B cell (primary cell): Measurements from ENCODE around the gene ZNF503. TPM values are rescaled to one million over a fixed set of nuclear protein-coding genes. Genes with fewer than 3 reads are reported as not detected.
A peak's percentile ranks its signal among the peaks of the same experiment; 100 is the strongest.

Source experiments
- ATAC-seq: fragments of 200-7000 bp; cut with Tn5 transposase; one replicate; pipeline ENCODE4 v1.10.0; 2021; ENCODE audit warnings: low read depth, mild to moderate bottlenecking, moderate number of reproducible peaks, moderate library complexity
- CTCF ChIA-PET: fragments of 350-600 bp; sonication (Branson Sonifier 250); formaldehyde crosslinking; loops from one replicate; lab custom pipeline; 2021; ENCODE audit warnings: antibody characterized with exemption, inconsistent platforms; lab: Charles Lee
- POLR2A ChIA-PET: fragments of 350-600 bp; sonication (Branson Sonifier 250); formaldehyde crosslinking; loops from one replicate; lab custom pipeline; 2021; ENCODE audit warnings: antibody characterized with exemption; lab: Charles Lee
- DNase-seq: peaks from one replicate; pipeline ENCODE4 v3.0.0; 2013
- H2AFZ ChIP-seq: 2 replicates; pipeline ENCODE4 v1.6.1; 2012; ENCODE audit warnings: mild to moderate bottlenecking, low read depth, low read length; ENCODE audit not compliant: insufficient read depth, poor library complexity, severe bottlenecking
- H3K27ac ChIP-seq, 2 donors: 1 replicate in 1 of 2; 2 replicates in 1 of 2; pipeline ENCODE4 v1.5.1; 2012 to 2013; ENCODE audit warnings: low read length in 2 of 2, mild to moderate bottlenecking in 2 of 2, moderate library complexity in 1 of 2
- H3K27me3 ChIP-seq, 4 experiments: fragments of 200-600 bp in 1 of 4; sonication (generic) in 1 of 4; replicated peaks in 1 of 4; 1 replicate in 2 of 4; 2 replicates in 2 of 4; pipeline versions ENCODE4 v1.6.1 to v1.7.0; 2013 to 2016; ENCODE audit warnings: low read length in 3 of 4, mild to moderate bottlenecking in 2 of 4, mixed read lengths in 1 of 4, moderate library complexity in 1 of 4; ENCODE audit not compliant: insufficient read depth in 4 of 4, control insufficient read depth in 3 of 4; ENCODE audit errors: control extremely low read depth in 1 of 4
- H3K36me3 ChIP-seq, 2 experiments: replicated peaks in 1 of 2; 1 replicate in 1 of 2; 2 replicates in 1 of 2; pipeline versions ENCODE4 v1.6.1 to v1.7.1; 2013; ENCODE audit warnings: low read length in 1 of 2; ENCODE audit not compliant: insufficient read depth in 2 of 2, control insufficient read depth in 1 of 2; ENCODE audit errors: control extremely low read depth in 1 of 2, extremely low read depth in 1 of 2
- H3K4me1 ChIP-seq, 2 donors: fragments of 200-600 bp in 1 of 2; sonication (generic) in 1 of 2; 1 replicate in 1 of 2; 2 replicates in 1 of 2; pipeline versions ENCODE4 v1.5.1 to v1.6.1; 2013 to 2017; ENCODE audit warnings: low read length in 2 of 2; ENCODE audit not compliant: control insufficient read depth in 2 of 2, insufficient read depth in 2 of 2
- H3K4me2 ChIP-seq: replicated peaks from 2 replicates; pipeline ENCODE3; 2012; ENCODE audit warnings: mild to moderate bottlenecking, low read depth, low read length; ENCODE audit not compliant: poor library complexity, severe bottlenecking
- H3K4me3 ChIP-seq, 5 experiments: fragments of 200-600 bp in 1 of 5; sonication (generic) in 1 of 5; 1 replicate in 3 of 5; 2 replicates in 2 of 5; pipeline versions ENCODE4 v1.5.1 to v1.7.0; 2011 to 2016; ENCODE audit warnings: low read length in 4 of 5, mild to moderate bottlenecking in 4 of 5, low read depth in 2 of 5, control low read depth in 1 of 5, moderate library complexity in 1 of 5; ENCODE audit not compliant: insufficient read depth in 1 of 5; ENCODE audit errors: control extremely low read depth in 1 of 5, extremely low read depth in 1 of 5
- H3K79me2 ChIP-seq: fragments of 200-600 bp; sonication (generic); one replicate; pipeline ENCODE4 v1.6.0; 2016; ENCODE audit warnings: low read length; ENCODE audit not compliant: control insufficient read depth, insufficient read depth
- H3K9ac ChIP-seq: fragments of 200-600 bp; sonication (generic); 2 replicates; pipeline ENCODE4 v1.6.1; 2017; ENCODE audit warnings: mild to moderate bottlenecking, low read length, moderate library complexity
- H3K9me3 ChIP-seq, 3 donors: one replicate each; pipeline versions ENCODE4 v1.6.1 to v1.7.1; 2013; ENCODE audit warnings: low read length in 2 of 3; ENCODE audit not compliant: control insufficient read depth in 2 of 3, insufficient read depth in 1 of 3; ENCODE audit errors: control extremely low read depth in 1 of 3
- H4K20me1 ChIP-seq: 2 replicates; pipeline ENCODE4 v1.6.0; 2012; ENCODE audit warnings: mild to moderate bottlenecking, low read length; ENCODE audit not compliant: insufficient read depth, control insufficient read depth, poor library complexity, severe bottlenecking
- H3K27ac Mint-ChIP-seq: one replicate; pipeline ENCODE4 v1.8.0; 2021; ENCODE audit warnings: mixed read lengths
- H3K27me3 Mint-ChIP-seq: one replicate; pipeline ENCODE4 v1.8.0; 2021; ENCODE audit warnings: mixed read lengths
- H3K4me1 Mint-ChIP-seq: one replicate; pipeline ENCODE4 v1.8.0; 2021; ENCODE audit warnings: mixed read lengths
- H3K4me3 Mint-ChIP-seq: one replicate; pipeline ENCODE4 v1.8.0; 2021; ENCODE audit warnings: mixed read lengths
- H3K9me3 Mint-ChIP-seq: one replicate; pipeline ENCODE4 v1.8.0; 2022; ENCODE audit warnings: mixed read lengths; ENCODE audit not compliant: insufficient read depth
- EZH2 ChIP-seq: IDR thresholded peaks from 2 replicates; pipeline ENCODE4 v1.6.1; 2012; ENCODE audit warnings: borderline replicate concordance, low read depth, mild to moderate bottlenecking, moderate library complexity, low read length; ENCODE audit not compliant: insufficient read depth, poor library complexity, severe bottlenecking
- whole genome bisulfite sequencing: methylation state at CpG from one replicate; pipeline ENCODE4 v1.1.5; 2013; ENCODE audit warnings: missing lambda C conversion rate; ENCODE audit not compliant: insufficient coverage; 5-methylcytosine and 5-hydroxymethylcytosine counted together
- intact Hi-C: fragments of 100-400 bp; cut with micrococcal nuclease; formaldehyde crosslinking; loops from one replicate; pipeline ENCODE4 v1.10.0; 2022
- polyA plus RNA-seq: library from polyadenylated mRNA; depleted of rRNA; stranded (reverse); fragments of >200 nt; gene quantifications from 2 replicates; pipeline ENCODE4 v1.2.3, GENCODE V29; 2012
- total RNA-seq, 2 donors: library from RNA; stranded (reverse); fragments of 120-200 nt in 1 of 2; gene quantifications; 1 replicate in 1 of 2; 2 replicates in 1 of 2; pipeline versions ENCODE4 v1.2.3 to v1.2.4, GENCODE V29; 2013 to 2022
- TF ChIP-seq, protein P1 (sequence below): fragments of 200-600 bp; IDR thresholded peaks from one replicate; pipeline ENCODE4 v1.8.0; 2022; ENCODE audit warnings: antibody characterized with exemption, mild to moderate bottlenecking

ZNF503 gene
- total and polyA plus RNA-seq, 2 donors (not counting 1 experiment from before 2014, with no cell fraction given), result 0.04 TPM; not detected in 1

- peaks cover 0 to 60% (median 0%) of the 10 kb centered on the region in 3 donors for H3K9me3 ChIP-seq
- DNase-seq (no peak), ATAC-seq (no peak)
- ChIA-PET CTCF (no interaction called here), POLR2A (no interaction called here)
- peak overlapping the region; percentile 31 to 67 (median 59) for H3K4me3 ChIP-seq
- H3K4me1 Mint-ChIP-seq, result peaks cover 34% of the 10 kb centered on the region
- H3K27ac Mint-ChIP-seq, result no peak overlapping the region
- H3K4me2 ChIP-seq, result peak overlapping the region; percentile 95
- peaks cover 43% of the 10 kb centered on the region for H3K27me3 Mint-ChIP-seq
- peak overlapping the region; percentile 69 for H3K9ac ChIP-seq
- intact Hi-C loops, result no loop called here
- peak overlapping the region; percentile 83 for H2AFZ ChIP-seq
- no peaks in the 10 kb centered on the region for H3K36me3 ChIP-seq
- peak overlapping the region; percentile 83 for H3K4me3 Mint-ChIP-seq
- no peaks in the 10 kb centered on the region for H3K79me2 ChIP-seq
- H3K27me3 ChIP-seq, result peaks cover 0 to 79% (median 35%) of the 10 kb centered on the region in 4 experiments
- TF ChIP-seq EZH2, result no peak
- TF ChIP-seq, protein P1, sequence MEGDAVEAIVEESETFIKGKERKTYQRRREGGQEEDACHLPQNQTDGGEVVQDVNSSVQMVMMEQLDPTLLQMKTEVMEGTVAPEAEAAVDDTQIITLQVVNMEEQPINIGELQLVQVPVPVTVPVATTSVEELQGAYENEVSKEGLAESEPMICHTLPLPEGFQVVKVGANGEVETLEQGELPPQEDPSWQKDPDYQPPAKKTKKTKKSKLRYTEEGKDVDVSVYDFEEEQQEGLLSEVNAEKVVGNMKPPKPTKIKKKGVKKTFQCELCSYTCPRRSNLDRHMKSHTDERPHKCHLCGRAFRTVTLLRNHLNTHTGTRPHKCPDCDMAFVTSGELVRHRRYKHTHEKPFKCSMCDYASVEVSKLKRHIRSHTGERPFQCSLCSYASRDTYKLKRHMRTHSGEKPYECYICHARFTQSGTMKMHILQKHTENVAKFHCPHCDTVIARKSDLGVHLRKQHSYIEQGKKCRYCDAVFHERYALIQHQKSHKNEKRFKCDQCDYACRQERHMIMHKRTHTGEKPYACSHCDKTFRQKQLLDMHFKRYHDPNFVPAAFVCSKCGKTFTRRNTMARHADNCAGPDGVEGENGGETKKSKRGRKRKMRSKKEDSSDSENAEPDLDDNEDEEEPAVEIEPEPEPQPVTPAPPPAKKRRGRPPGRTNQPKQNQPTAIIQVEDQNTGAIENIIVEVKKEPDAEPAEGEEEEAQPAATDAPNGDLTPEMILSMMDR, result no peak
- H4K20me1 ChIP-seq, result no peaks in the 10 kb centered on the region
- under 1% methylated on average over 36 of the region's 39 CpGs for WGBS
- H3K9me3 Mint-ChIP-seq, result no peaks in the 10 kb centered on the region
- no peak overlapping the region for H3K27ac ChIP-seq
- peaks cover 49 to 50% of the 10 kb centered on the region in 2 donors for H3K4me1 ChIP-seq
Measured at GRCh38 chr10:75400163-75400770, 1.3 kb downstream of the ZNF503 start.

DNA sequence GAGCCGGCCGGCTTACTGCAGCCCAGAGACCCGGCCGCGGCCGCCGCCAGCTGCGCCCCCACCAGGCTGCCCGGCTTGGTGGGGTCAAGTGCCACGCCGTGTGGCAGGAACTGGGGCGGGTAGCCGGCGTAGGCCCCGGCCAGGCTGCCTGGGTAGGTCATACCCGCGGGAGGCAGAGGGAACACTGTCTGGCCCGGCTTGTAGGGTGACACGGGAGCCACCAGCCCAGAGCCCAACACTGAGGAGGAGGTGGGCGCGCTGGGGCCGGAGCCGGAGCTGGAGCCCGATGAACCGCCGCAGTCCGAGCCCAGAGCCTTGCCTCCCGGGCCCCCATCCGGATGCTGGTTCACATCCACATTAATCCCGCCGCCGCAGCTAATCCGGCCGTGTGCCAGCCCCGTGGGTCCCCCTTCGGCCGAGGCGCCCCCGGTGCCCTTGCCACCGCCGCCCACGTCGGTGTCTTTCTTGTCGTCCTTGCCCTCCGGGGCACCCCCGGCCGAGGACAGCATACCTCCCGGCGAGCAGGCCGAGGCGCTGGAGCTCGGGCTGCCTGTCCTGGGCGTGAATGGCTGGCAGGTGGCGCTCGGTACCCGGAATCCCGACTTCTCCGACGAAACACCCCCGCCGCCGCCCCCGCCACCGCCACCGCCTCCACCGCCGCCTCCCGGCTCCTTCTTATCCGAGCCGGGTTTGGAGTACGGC, 2.0 kb downstream of the ZNF503 start:
- Mint-ChIP-seq H3K4me1 (peaks cover 39% of the 10 kb centered on the region), H3K27ac (no peak overlapping the region), H3K4me3 (peak overlapping the region; percentile 83), H3K9me3 (no peaks in the 10 kb centered on the region), H3K27me3 (peaks cover 44% of the 10 kb centered on the region)
- Histone ChIP-seq H3K4me2 (peak overlapping the region; percentile 95), H3K27ac (no peak overlapping the region), H3K27me3 (peaks cover 0 to 80% (median 38%) of the 10 kb centered on the region in 4 experiments), H3K79me2 (no peaks in the 10 kb centered on the region), H3K4me1 (peaks cover 49 to 54% of the 10 kb centered on the region in 2 donors), H3K4me3 (peak overlapping the region in 4 of 5 experiments; percentile 31 to 67 (median 60)), H4K20me1 (no peaks in the 10 kb centered on the region), H2AFZ (peak overlapping the region; percentile 83), H3K9me3 (peaks cover 0 to 53% (median 0%) of the 10 kb centered on the region in 3 donors), H3K9ac (peak overlapping the region; percentile 69), H3K36me3 (no peaks in the 10 kb centered on the region)
- ChIA-PET POLR2A (no interaction called here), CTCF (no interaction called here)
- intact Hi-C loops, result no loop called here
- DNase-seq (peak; percentile 53), ATAC-seq (no peak)
- TF ChIP-seq EZH2, result no peak
- TF ChIP-seq, protein P1, result no peak
- WGBS, result 34% methylated on average over 68 of the region's 71 CpGs
